WTC11 (cell line): ENCODE results near the gene FBXW4. TPM values are rescaled to one million over a fixed set of nuclear protein-coding genes. Genes with fewer than 3 reads are reported as not detected.

Experiments
- ATAC-seq: fragments of 200-7000 bp; cut with Tn5 transposase; 2 replicates; pipeline ENCODE4 v1.10.0; 2021; ENCODE audit warnings: mild to moderate bottlenecking, moderate library complexity
- CTCF ChIA-PET: fragments of 300-600 bp; sonication (Branson Sonifier 250); formaldehyde crosslinking; loops from one replicate; lab custom pipeline; 2021; ENCODE audit warnings: antibody characterized with exemption; lab: Charles Lee
- POLR2A ChIA-PET: fragments of 350-600 bp; sonication (Branson Sonifier 250); formaldehyde crosslinking; loops from one replicate; lab custom pipeline; 2021; ENCODE audit warnings: antibody characterized with exemption; lab: Charles Lee
- DNase-seq: peaks from one replicate; pipeline ENCODE4 v3.0.0; 2021; ENCODE audit warnings: low spot score
- H3K27ac Mint-ChIP-seq: 2 replicates; pipeline ENCODE4 v1.8.0; 2021; ENCODE audit warnings: mixed read lengths
- H3K27me3 Mint-ChIP-seq: 2 replicates; pipeline ENCODE4 v1.8.0; 2021; ENCODE audit warnings: low read depth, mild to moderate bottlenecking, moderate library complexity, mixed read lengths
- H3K36me3 Mint-ChIP-seq: 2 replicates; pipeline ENCODE4 v1.8.0; 2021; ENCODE audit warnings: mixed read lengths
- H3K4me1 Mint-ChIP-seq: 2 replicates; pipeline ENCODE4 v1.8.0; 2022; ENCODE audit warnings: mixed read lengths
- H3K4me3 Mint-ChIP-seq: 2 replicates; pipeline ENCODE4 v1.8.0; 2021; ENCODE audit warnings: mild to moderate bottlenecking, moderate library complexity, mixed read lengths
- H3K9me3 Mint-ChIP-seq: 2 replicates; pipeline ENCODE4 v1.8.0; 2021; ENCODE audit warnings: mixed read lengths
- ARID4B ChIP-seq: sonication (generic); formaldehyde crosslinking; IDR thresholded peaks from 2 replicates; pipeline ENCODE4 v1.8.0; 2023; ENCODE audit warnings: missing genetic modification reagents, mild to moderate bottlenecking, borderline replicate concordance
- ATF2 ChIP-seq: sonication (generic); formaldehyde crosslinking; IDR thresholded peaks from 2 replicates; pipeline ENCODE4 v1.8.1; 2022; ENCODE audit warnings: low read depth, missing genetic modification reagents, borderline replicate concordance
- ATF6 ChIP-seq: sonication (generic); formaldehyde crosslinking; IDR thresholded peaks from 2 replicates; pipeline ENCODE4 v1.8.1; 2023; ENCODE audit warnings: mild to moderate bottlenecking, missing genetic modification reagents
- CDX4 ChIP-seq: fragments of 250-450 bp; sonication (Bioruptor Pico); IDR thresholded peaks from 2 replicates; pipeline ENCODE4 v1.9.0; 2021; ENCODE audit warnings: moderate library complexity, mild to moderate bottlenecking, inconsistent platforms, borderline replicate concordance
- E2F1 ChIP-seq: sonication (generic); formaldehyde crosslinking; IDR thresholded peaks from 2 replicates; pipeline ENCODE4 v1.8.0; 2022; ENCODE audit warnings: mild to moderate bottlenecking, missing genetic modification reagents
- FOXJ3 ChIP-seq: sonication (generic); formaldehyde crosslinking; IDR thresholded peaks from 2 replicates; pipeline ENCODE4 v1.9.0; 2021; ENCODE audit warnings: missing genetic modification reagents, mild to moderate bottlenecking, borderline replicate concordance
- GRHL2 ChIP-seq: fragments of 250-450 bp; sonication (Bioruptor Pico); IDR thresholded peaks from 2 replicates; pipeline ENCODE4 v1.8.0; 2022; ENCODE audit warnings: mild to moderate bottlenecking, moderate library complexity; ENCODE audit not compliant: insufficient replicate concordance, severe bottlenecking
- HMGXB4 ChIP-seq: sonication (generic); formaldehyde crosslinking; IDR thresholded peaks from 2 replicates; pipeline ENCODE4 v1.8.1; 2023; ENCODE audit warnings: mild to moderate bottlenecking, moderate library complexity, missing genetic modification reagents
- MLX ChIP-seq: sonication (generic); formaldehyde crosslinking; IDR thresholded peaks from 2 replicates; pipeline ENCODE4 v1.8.1; 2023; ENCODE audit warnings: mild to moderate bottlenecking, missing genetic modification reagents, moderate library complexity
- MXD4 ChIP-seq: fragments of 250-450 bp; sonication (Bioruptor Pico); IDR thresholded peaks from 2 replicates; pipeline ENCODE4 v1.8.0; 2021; ENCODE audit warnings: mild to moderate bottlenecking, moderate library complexity, borderline replicate concordance
- PRRX2 ChIP-seq: fragments of 250-450 bp; sonication (Bioruptor Pico); IDR thresholded peaks from 2 replicates; pipeline ENCODE4 v1.8.0; 2021; ENCODE audit warnings: mild to moderate bottlenecking
- RELA ChIP-seq: sonication (generic); formaldehyde crosslinking; IDR thresholded peaks from 2 replicates; pipeline ENCODE4 v1.8.1; 2022; ENCODE audit warnings: missing genetic modification reagents, mild to moderate bottlenecking, borderline replicate concordance
- total RNA-seq: library from RNA; stranded (reverse); gene quantifications from 3 replicates; pipeline ENCODE4 v1.2.3, GENCODE V29; 2021

FBXW4 gene
- total RNA-seq, 1 experiment from 2014 or later = 45.3 TPM

GRCh38 chr10:101564490-101564991, 130.4 kb downstream of the FBXW4 start:
- H3K27ac Mint-ChIP-seq = no peak overlapping the region
- peaks cover 16% of the 10 kb centered on the region for H3K4me1 Mint-ChIP-seq
- ATAC-seq (no peak), DNase-seq (no peak)
- ChIA-PET CTCF (no interaction called here), POLR2A (no interaction called here)
- no peaks in the 10 kb centered on the region for H3K36me3 Mint-ChIP-seq
- TF ChIP-seq ARID4B (CRISPR knock-in tag) = no peak
- TF ChIP-seq FOXJ3 (CRISPR knock-in tag) = no peak
- no peak for TF ChIP-seq CDX4 (CRISPR knock-in tag)
- TF ChIP-seq MXD4 (CRISPR knock-in tag) = no peak
- no peak for TF ChIP-seq GRHL2 (CRISPR knock-in tag)
- TF ChIP-seq ATF6 (CRISPR knock-in tag) = no peak
- TF ChIP-seq ATF2 (CRISPR knock-in tag) = no peak
- no peak for TF ChIP-seq HMGXB4 (CRISPR knock-in tag)
- no peak for TF ChIP-seq PRRX2 (CRISPR knock-in tag)
- no peak for TF ChIP-seq RELA (CRISPR knock-in tag)
- no peak for TF ChIP-seq E2F1 (CRISPR knock-in tag)
- TF ChIP-seq MLX (CRISPR knock-in tag) = no peak
- H3K27me3 Mint-ChIP-seq = peaks cover 49% of the 10 kb centered on the region
- H3K4me3 Mint-ChIP-seq = no peak overlapping the region
- H3K9me3 Mint-ChIP-seq = no peaks in the 10 kb centered on the region
